GM18951 (cell line): ENCODE results near the gene ARSB.
"Not testable (repeated sequence)": the region's sequence is repeated elsewhere in the genome, so short reads cannot be mapped to it uniquely, and the experiment has no call there.

Experiments
- POLR2A ChIP-seq: IDR thresholded peaks from 4 replicates; pipeline ENCODE4 v1.6.1; 2011; ENCODE audit warnings: mild to moderate bottlenecking; ENCODE audit not compliant: insufficient read length, insufficient read depth; ENCODE audit errors: extremely low read depth
- in situ Hi-C: fragments of 300-500 bp; cut with MboI; formaldehyde crosslinking; loops from one replicate; pipeline ENCODE4 v1.12.0; 2022; ENCODE audit warnings: low sequenced_read_pairs, mixed read lengths, inconsistent platforms; ENCODE audit not compliant: unreplicated experiment

ARSB gene

GRCh38 chr5:78896132-78896531 lies 89.0 kb downstream of the ARSB start:
- in situ Hi-C loops = no loop called here
- TF ChIP-seq POLR2A = no peak

- in situ Hi-C loops = no loop called here
These were observed 89.5 kb downstream of the ARSB start for GRCh38 chr5:78895616-78896015.

GRCh38 chr5:78893940-78894677 lies 91.0 kb downstream of the ARSB start:
- in situ Hi-C loops = no loop called here
- TF ChIP-seq POLR2A = no peak

More at GRCh38 chr5:78895616-78896015, 89.5 kb downstream of the ARSB start:
- no peak for TF ChIP-seq POLR2A

- no peak for TF ChIP-seq POLR2A
- in situ Hi-C loops = no loop called here
These were observed 94.3 kb downstream of the ARSB start for GRCh38 chr5:78890667-78891379.

GRCh38 chr5:78889369-78890140 lies 95.6 kb downstream of the ARSB start:
- TF ChIP-seq POLR2A = no peak
- in situ Hi-C loops = no loop called here

GRCh38 chr5:78888580-78889368 lies 96.3 kb downstream of the ARSB start:
- TF ChIP-seq POLR2A = no peak
- in situ Hi-C loops = no loop called here

- in situ Hi-C loops = no loop called here
- no peak for TF ChIP-seq POLR2A
These were observed 97.6 kb downstream of the ARSB start for GRCh38 chr5:78887384-78888118.

- in situ Hi-C loops = no loop called here
- TF ChIP-seq POLR2A = no peak
These were observed 98.5 kb downstream of the ARSB start for GRCh38 chr5:78886341-78887230.

- TF ChIP-seq POLR2A = no peak
- in situ Hi-C loops = no loop called here
These were observed 103.2 kb downstream of the ARSB start for GRCh38 chr5:78881884-78882283.

GRCh38 chr5:78879516-78879915 lies 105.6 kb downstream of the ARSB start:
- in situ Hi-C loops = no loop called here
- TF ChIP-seq POLR2A = no peak

- in situ Hi-C loops = not testable (repeated sequence)
These were observed 119.0 kb downstream of the ARSB start for GRCh38 chr5:78866076-78866475.
